ENCODE measurements around the gene HEPACAM2. TPM values are rescaled to one million over a fixed set of nuclear protein-coding genes. Genes with fewer than 3 reads are reported as not detected.

Gene HEPACAM2
- total and polyA plus RNA-seq, 2 of the 4 experiments (the other 2 are of a cell fraction) = under 0.01 to 0.05 TPM

DNA sequence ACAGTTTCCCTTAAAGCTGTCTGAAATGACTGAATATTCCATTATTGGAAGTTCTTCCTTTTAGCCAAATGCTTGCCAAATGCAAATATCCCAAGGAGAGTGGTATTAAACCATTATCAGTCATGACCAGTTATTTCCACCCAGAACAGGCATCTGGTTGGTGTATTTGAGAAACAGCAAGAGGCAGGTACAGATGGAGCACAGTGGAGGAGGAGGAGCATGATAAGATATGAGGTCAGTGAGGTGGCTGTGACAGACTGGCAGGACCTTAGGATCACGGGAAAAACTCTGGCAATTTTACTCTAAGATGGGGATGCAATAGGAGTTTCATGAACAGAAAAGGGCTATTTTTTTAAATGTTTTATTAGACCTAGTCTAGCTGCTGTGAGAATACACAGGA is 6.4 kb downstream of the HEPACAM2 start:
- ChIA-PET CTCF (no interaction called here), POLR2A (ENCODE audit: unreplicated experiment) (no interaction called here)
- H3K27me3 ChIP-seq (ENCODE audit: control insufficient read depth, insufficient read depth, low read length) = peaks cover 27% of the 10 kb centered on the region
- no peak overlapping the region for H3K9ac ChIP-seq (ENCODE audit: low read depth, low read length)
- H3K4ac ChIP-seq (ENCODE audit: low read depth, low read length) = no peak overlapping the region
- BruUV-seq (replicated peaks) = no TSS peak
- H3K18ac ChIP-seq (ENCODE audit: low read depth, low read length) = no peak overlapping the region
- H3K36me3 ChIP-seq (ENCODE audit: control insufficient read depth, insufficient read depth, low read length) = no peaks in the 10 kb centered on the region
- no peak overlapping the region for H3K23ac ChIP-seq (ENCODE audit: low read depth, low read length)
- H2BK5ac ChIP-seq (ENCODE audit: low read depth, low read length, poor library complexity, severe bottlenecking) = no peak overlapping the region
- H2BK120ac ChIP-seq (ENCODE audit: low read depth, low read length) = no peak overlapping the region
- no peak overlapping the region for H4K5ac ChIP-seq (ENCODE audit: low read depth, low read length)
- H2AK9ac ChIP-seq (replicated peaks; ENCODE audit: low read depth, low read length, poor library complexity) = no peak overlapping the region
- H4K20me1 ChIP-seq (ENCODE audit: insufficient read depth, low read length) = no peaks in the 10 kb centered on the region
- intact Hi-C loops (cut with micrococcal nuclease) = no loop called here
- no peak overlapping the region for H2AK5ac ChIP-seq (ENCODE audit: low read depth, low read length)
- H3K9me1 ChIP-seq (ENCODE audit: insufficient read depth, low read length) = no peaks in the 10 kb centered on the region
- TF ChIP-seq, protein P1, sequence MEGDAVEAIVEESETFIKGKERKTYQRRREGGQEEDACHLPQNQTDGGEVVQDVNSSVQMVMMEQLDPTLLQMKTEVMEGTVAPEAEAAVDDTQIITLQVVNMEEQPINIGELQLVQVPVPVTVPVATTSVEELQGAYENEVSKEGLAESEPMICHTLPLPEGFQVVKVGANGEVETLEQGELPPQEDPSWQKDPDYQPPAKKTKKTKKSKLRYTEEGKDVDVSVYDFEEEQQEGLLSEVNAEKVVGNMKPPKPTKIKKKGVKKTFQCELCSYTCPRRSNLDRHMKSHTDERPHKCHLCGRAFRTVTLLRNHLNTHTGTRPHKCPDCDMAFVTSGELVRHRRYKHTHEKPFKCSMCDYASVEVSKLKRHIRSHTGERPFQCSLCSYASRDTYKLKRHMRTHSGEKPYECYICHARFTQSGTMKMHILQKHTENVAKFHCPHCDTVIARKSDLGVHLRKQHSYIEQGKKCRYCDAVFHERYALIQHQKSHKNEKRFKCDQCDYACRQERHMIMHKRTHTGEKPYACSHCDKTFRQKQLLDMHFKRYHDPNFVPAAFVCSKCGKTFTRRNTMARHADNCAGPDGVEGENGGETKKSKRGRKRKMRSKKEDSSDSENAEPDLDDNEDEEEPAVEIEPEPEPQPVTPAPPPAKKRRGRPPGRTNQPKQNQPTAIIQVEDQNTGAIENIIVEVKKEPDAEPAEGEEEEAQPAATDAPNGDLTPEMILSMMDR (conservative IDR thresholded peaks at IDR 0.05; ENCODE audit: low read depth, low read length) = no peak
- TF ChIP-seq RFX5 (IDR thresholded peaks at IDR 0.05; ENCODE audit: low read depth, low read length) (no peak), FOS (IDR thresholded peaks at IDR 0.05; ENCODE audit: low read depth, low read length) (no peak), NFE2L2 (IDR thresholded peaks at IDR 0.05; ENCODE audit: low read depth, low read length) (no peak)
- TF ChIP-seq, protein P2, sequence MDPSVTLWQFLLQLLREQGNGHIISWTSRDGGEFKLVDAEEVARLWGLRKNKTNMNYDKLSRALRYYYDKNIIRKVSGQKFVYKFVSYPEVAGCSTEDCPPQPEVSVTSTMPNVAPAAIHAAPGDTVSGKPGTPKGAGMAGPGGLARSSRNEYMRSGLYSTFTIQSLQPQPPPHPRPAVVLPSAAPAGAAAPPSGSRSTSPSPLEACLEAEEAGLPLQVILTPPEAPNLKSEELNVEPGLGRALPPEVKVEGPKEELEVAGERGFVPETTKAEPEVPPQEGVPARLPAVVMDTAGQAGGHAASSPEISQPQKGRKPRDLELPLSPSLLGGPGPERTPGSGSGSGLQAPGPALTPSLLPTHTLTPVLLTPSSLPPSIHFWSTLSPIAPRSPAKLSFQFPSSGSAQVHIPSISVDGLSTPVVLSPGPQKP (IDR thresholded peaks at IDR 0.05; ENCODE audit: borderline replicate concordance, low read depth, low read length) = no peak
- H4K8ac ChIP-seq (ENCODE audit: low read depth in 2 of 2, low read length in 2 of 2) = no peak overlapping the region
- in situ Hi-C loops (cut with MboI; ENCODE audit: low sequenced_read_pairs) = loop anchor here (5.0 kb wide), 1 partner anchor 133 kb away; no protein-coding TSS in a partner anchor
- H3K14ac ChIP-seq (replicated peaks; ENCODE audit: low read depth, low read length) = no peak overlapping the region
- dilution Hi-C loops (cut with HindIII; ENCODE audit: low sequenced_read_pairs, unreplicated experiment) = no loop called here
- H3K56ac ChIP-seq (ENCODE audit: extremely low read depth, insufficient read depth, low read length) = no peak overlapping the region
- H3K9me3 ChIP-seq (ENCODE audit: control insufficient read depth, insufficient read depth, low read length) = no peaks in the 10 kb centered on the region
- H2BK15ac ChIP-seq (ENCODE audit: low read depth, low read length) = no peak overlapping the region
- H3K4me3 ChIP-seq (ENCODE audit: insufficient read depth, low read depth, low read length) = no peak overlapping the region
- H2BK20ac ChIP-seq (ENCODE audit: low read depth, low read length) = no peak overlapping the region
- no peak overlapping the region for H3K27ac ChIP-seq (ENCODE audit: insufficient read depth, low read length)
- no CpG with 5 or more reads among the region's 1 CpG for WGBS, 2 experiments (ENCODE audit: extremely low coverage in 2 of 2, insufficient read length in 1 of 2)
- H3K4me2 ChIP-seq (ENCODE audit: low read depth, low read length) = no peak overlapping the region
- H2AFZ ChIP-seq (replicated peaks; ENCODE audit: low read length, poor library complexity) = no peak overlapping the region
- no peaks in the 10 kb centered on the region for H3K4me1 ChIP-seq (ENCODE audit: control insufficient read depth, insufficient read depth, low read length)
- no peaks in the 10 kb centered on the region for H3K79me1 ChIP-seq (ENCODE audit: low read depth in 1 of 2, low read length in 2 of 2)
- DNase-seq = no peak
- H4K91ac ChIP-seq (ENCODE audit: insufficient read depth, low read depth, low read length) = no peak overlapping the region
- no peak for ATAC-seq (ENCODE audit: low read depth)

Data from IMR-90 (cell line).